Fibroblast of skin of left quadriceps (primary cell): ENCODE measurements around the gene NT5M.
A peak's percentile ranks its signal among the peaks of the same experiment; 100 is the strongest.
"Not testable (repeated sequence)": the region's sequence is repeated elsewhere in the genome, so short reads cannot be mapped to it uniquely, and the experiment has no call there.

Experiments
- DNase-seq, 2 experiments: peaks; one replicate each; pipeline ENCODE4 v3.0.0-alpha.2; 2013; ENCODE audit warnings: low read depth in 2 of 2

The NT5M gene

DNA sequence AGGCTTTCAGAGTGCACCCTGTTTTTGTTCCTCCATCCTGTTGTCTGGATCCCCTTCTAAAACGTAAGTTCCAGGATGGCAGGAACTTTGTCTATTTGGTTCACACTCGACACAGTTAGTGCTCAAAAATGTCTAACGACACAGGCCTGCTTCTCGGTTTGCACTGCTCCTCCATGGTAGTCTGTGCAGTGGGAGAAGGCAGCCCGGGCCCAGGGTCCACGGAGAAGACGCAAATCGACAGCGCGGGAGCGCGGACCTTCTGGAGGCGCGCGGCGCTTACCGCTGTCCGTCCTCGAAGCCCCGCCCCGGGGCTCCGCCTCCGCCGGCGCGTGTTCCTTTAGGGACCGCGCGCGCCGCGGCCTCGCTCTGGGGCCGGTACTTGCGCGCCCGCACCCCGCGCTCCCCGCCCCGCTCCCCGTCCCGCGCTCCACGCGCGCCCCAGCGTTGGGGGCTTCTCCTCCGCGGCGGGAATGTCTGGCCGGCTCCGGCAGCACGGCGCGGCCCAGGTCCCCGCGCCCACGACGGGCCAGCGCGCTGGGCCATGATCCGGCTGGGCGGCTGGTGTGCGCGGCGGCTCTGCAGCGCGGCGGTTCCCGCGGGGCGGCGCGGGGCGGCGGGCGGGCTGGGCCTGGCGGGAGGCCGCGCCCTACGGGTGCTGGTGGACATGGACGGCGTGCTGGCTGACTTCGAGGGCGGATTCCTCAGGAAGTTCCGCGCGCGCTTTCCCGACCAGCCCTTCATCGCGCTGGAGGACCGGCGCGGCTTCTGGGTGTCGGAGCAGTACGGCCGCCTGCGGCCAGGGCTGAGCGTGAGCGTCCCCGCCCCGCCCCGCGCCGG is at the start of gene NT5M:
TSS of gene NT5M (plus strand) at position 364 of the 837 bp plus-strand sequence. CDS start at position 542, 178 bp downstream.
- no peak for DNase-seq

DNA sequence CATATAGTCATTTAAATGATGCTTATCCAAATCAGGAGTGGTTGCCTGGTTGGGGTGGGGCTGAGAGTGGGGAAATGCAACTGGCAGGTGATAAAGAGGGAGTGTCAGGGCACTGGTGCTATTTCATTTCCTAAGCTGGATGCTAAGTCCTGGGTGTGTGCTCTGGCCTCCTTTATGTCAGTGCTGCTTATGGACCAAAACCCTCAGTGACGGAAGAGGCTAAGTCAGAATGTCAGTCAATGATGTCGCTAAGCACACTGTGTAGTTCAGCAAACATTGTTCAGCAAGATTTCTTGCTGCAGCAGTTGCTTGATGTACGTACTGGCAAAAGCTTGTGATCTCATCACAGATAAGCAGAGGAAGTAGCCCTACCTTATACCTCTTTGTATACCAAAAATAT is 49.8 kb upstream of the NT5M start:
- DNase-seq = no peak

DNA sequence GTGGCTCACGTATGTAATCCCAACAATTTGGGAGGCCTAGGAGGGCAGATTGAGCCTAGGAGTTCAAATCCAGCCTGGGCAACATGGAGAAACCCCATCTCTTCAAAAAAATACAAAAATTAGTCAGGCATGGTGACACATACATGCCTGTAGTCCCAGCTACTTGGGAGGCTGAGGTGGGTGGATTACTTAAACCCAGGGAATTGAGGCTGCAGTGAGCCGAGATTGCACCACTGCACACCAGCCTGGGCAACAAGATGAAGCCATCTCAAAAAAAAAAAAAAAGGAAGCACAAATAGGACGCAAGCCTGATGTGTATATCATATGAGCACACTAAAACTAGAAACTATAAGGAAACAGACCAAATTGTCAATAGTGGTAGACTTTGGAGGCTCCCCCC is 49.1 kb upstream of the NT5M start:
- DNase-seq = no peak

DNA sequence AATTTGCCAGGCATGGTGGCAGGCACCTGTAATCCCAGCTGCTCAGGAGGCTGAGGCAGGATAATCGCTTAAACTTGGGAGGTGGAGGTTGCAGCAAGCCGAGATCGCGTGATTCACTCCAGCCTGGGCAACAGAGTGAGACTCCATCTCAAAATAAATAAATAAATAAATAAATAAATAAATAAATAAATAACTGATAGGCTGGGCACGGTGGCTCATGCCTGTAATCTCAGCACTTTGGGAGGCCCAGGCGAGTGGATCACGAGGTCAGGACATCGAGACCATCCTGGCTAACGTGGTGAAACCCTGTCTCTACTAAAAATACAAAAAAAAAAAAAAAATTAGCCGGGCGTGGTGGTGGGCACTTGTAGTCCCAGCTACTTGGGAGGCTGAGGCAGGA is 47.5 kb upstream of the NT5M start:
- DNase-seq = not testable (repeated sequence)

GRCh38 chr17:17256316-17256715 is 46.9 kb upstream of the NT5M start:
- no peak for DNase-seq

GRCh38 chr17:17258011-17258410 is 45.2 kb upstream of the NT5M start:
- no peak for DNase-seq

- no peak for DNase-seq
Measured at GRCh38 chr17:17258998-17259397, 44.2 kb upstream of the NT5M start.

DNA sequence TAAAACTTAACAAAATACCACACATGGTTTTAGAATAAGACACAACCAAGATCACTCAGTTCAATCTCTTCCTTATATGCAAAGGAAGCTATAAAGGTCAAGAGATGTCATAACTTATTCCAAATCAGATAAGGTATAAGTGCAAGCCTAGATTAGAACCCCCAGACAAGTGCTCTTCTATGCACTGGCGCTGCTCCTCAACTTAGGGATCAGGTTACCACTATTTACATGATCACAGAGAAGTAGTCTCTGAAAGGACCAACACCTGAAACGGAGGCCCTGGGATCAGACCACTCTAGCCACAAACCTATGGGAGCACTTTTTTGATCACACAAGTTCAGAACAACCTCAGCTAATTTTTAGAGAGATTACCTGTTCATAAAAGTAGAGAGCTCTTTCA is 38.7 kb upstream of the NT5M start:
- no peak for DNase-seq

- no peak for DNase-seq
Measured at GRCh38 chr17:17269926-17270773, 33.0 kb upstream of the NT5M start.

GRCh38 chr17:17275971-17276370 is 27.2 kb upstream of the NT5M start:
- no peak for DNase-seq

- not testable (repeated sequence) for DNase-seq
Measured at GRCh38 chr17:17277431-17277830, 25.7 kb upstream of the NT5M start.

GRCh38 chr17:17279316-17279715 is 23.9 kb upstream of the NT5M start:
- DNase-seq = no peak

DNA sequence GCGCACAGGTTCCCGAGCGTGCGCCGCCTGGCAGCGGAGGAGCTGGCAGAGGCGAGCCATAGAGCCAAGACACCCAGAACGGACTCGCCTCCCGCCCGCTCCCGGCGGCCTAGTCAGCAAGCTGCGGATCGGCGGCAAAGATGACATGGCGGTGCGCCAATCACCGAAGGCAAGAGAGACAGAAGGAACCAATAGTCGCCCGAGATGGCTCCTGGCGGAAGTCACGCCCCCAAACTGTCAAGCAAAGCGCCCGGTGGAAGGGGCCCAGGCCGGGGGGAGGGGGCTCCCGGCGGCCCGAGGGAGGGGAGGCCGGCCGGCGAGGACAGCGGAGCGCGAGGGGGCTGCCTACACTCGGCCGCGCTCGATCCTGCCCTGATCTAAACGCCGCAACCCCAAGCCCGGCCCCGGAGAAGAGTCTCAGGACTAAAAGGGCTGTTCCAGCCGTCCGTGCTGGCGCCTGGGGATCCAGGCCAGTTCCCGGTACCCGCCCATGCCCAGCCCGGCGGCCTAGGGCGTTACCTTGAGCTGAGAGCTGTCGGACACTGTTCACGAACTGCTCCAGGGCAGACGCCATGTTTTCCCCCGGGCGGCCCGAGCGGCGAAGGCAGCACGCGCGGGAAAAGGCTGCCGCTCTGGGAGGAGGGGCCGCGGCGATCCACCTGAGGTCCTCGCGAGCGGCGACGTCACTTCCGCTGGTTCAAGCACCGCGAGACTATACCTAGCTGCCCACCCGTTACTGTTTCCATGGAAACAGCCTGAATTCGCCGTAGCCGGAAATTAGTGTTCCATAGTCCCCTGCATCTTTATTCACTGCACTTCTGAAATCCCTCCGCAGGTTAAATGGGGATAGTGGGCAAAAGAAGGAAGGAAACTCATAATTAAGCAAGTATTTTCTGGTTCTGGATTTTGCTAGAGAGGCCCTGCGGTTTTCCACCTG is 22.3 kb upstream of the NT5M start, which contains the start of gene COPS3:
TSS of gene COPS3 (minus strand) at position 634 of the 937 bp plus-strand sequence. CDS start at position 574, 60 bp downstream.
- DNase-seq = peak; percentile 96

GRCh38 chr17:17285951-17286350 is 17.2 kb upstream of the NT5M start:
- no peak for DNase-seq

DNA sequence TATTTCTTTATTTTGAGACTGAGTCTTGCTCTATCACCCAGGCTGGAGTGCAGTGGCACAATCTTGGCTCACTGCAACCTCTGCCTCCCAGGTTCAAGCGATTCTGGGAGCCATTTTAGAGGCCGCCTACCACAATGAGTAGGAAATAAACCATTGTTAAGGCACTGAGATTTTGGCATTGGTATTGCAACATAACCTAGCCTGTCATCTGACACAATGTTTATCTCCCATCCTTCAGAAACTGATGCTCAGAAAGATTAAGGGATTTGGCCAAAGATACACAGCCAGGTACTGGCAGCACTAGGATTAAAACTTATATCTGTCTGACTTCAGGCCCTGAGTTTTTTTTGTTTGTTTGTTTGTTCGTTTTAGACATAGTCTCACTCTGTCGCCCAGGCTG is 14.1 kb upstream of the NT5M start:
- no peak for DNase-seq

DNA sequence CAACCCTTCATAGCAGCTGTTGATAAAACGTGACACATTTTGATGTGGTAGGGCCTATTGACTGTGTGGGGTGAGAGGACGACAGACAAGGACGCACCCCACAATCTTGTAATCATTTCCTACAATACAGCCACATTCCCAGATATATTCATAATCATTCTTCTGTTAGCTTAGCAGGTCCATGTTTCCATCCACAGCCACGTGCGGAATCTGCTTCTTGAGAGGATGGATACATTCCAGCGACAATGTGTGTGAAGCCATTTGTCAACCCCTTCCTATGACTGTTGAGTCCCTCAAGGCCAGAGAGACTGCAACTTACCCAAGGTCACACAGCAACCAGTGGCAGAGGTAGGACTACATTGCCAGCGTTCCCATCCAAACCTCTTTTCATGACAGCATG is 13.5 kb upstream of the NT5M start:
- no peak for DNase-seq

DNA sequence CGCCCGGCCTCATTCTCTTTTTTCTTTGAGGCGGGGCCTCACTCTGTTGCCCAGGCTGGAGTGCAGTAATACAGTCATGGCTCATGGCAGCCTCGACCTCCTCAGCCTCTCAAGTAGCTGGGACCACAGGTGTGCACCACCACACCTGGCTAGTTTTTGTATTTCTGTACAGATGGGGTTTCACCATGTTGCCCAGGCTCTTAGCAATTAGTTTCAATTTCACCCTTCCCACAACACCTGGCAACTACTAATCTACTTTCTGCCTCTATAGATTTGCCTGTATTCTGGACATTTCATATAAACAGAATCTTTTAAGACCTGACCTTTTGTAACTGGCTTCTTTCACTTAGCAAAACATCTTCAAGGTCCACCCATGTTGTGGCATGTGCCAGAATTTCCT is 8.0 kb upstream of the NT5M start:
- DNase-seq = no peak

DNA sequence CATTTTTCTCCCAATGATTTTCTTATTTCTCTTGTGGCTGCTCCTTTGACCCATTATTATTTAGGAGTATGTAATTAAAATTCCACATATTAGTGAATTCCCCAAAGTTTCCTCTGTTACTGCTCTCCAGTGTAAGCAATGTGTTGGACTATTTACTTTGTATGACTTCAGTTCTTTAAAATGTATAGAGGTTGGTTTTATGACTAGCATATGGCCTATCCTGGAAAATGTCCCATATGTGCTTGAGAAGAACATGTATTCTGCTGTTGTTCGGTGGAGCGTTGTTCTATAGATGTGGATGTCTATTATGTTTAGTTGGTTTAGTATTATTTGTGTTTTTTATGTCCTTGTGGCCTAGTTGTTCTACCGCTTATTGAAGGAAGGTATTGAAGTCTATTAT is 6.0 kb upstream of the NT5M start:
- peak; percentile 81 to 86 for DNase-seq

GRCh38 chr17:17298108-17298507 is 5.1 kb upstream of the NT5M start:
- peak; percentile 38 to 58 for DNase-seq

DNA sequence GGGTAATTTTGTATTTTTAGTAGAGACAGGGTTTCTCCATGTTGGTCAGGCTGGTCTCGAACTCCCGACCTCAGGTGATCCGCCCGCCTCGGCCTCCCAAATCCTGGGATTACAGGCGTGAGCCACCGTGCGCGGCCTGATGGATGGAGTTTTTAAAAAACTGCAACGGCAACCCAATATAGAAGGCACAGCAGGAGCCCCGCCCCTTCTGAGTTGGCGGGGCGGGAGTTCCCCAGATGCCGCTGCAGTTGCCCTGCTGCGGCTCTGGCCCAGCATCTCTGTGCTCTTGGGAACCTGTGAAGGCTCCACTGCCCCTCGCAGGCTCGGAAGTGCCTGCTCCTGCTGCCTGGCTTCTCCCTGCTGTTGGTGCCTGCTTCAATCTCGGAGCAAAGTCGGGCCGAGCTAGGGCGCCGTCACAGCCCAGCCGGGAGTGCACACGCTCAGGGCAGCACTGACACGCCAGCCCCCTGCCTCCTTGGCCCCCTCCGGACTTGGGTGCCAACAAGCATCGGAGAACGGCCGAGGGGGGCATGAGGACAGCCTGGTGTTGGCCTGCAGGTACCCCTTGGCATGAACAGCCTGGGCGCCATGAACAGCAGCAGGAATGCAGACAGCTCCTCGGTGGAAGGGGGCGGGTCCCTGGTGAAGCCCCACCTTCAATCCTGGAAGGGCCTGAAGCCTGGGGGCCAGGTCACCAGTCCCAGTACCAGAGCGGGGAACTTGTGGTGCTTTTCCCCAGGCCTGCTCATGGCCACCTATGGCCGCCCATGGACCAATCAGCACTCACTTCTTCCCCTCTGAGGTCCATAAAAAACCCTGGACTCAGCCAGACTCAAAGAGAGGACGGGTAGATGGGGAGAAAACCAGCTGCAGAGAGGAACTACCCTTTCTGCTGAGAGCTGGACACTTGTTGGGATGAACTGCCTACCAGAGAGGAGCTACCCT is 2.3 kb upstream of the NT5M start:
- no peak for DNase-seq
